K562 (cell line): ENCODE results near the gene LY6G6F. TPM values are rescaled to one million over a fixed set of nuclear protein-coding genes. Genes with fewer than 3 reads are reported as not detected.
A peak's percentile ranks its signal among the peaks of the same experiment; 100 is the strongest.

Source experiments
- FIP1L1 ChIP-seq: fragments of 200-400 bp; formaldehyde crosslinking; IDR thresholded peaks from 2 replicates; pipeline ENCODE4 v1.6.1; 2018; ENCODE audit warnings: mild to moderate bottlenecking, low read depth, low read length; ENCODE audit not compliant: poor library complexity, severe bottlenecking
- KAT2B ChIP-seq: IDR thresholded peaks from one replicate; pipeline ENCODE4 v1.6.1; 2012; ENCODE audit warnings: low read depth, mild to moderate bottlenecking, control low read depth, inconsistent platforms, low read length, moderate library complexity
- KDM5B ChIP-seq: fragments of 200-600 bp; sonication (generic); IDR thresholded peaks from 2 replicates; pipeline ENCODE4 v1.6.1; 2012; ENCODE audit warnings: low read depth, mild to moderate bottlenecking, moderate library complexity, low read length, control low read depth, inconsistent platforms; ENCODE audit not compliant: insufficient replicate concordance
- PRPF4 ChIP-seq: fragments of 200-400 bp; formaldehyde crosslinking; IDR thresholded peaks from one replicate; pipeline ENCODE4 v1.6.1; 2017; ENCODE audit warnings: low read length, low read depth, mild to moderate bottlenecking; ENCODE audit not compliant: insufficient read depth, poor library complexity, severe bottlenecking
- RBFOX2 ChIP-seq: fragments of 200-400 bp; formaldehyde crosslinking; IDR thresholded peaks from 2 replicates; pipeline ENCODE4 v1.6.1; 2017; ENCODE audit warnings: low read depth, mild to moderate bottlenecking, low read length, moderate library complexity
- RBM22 ChIP-seq: fragments of 200-400 bp; formaldehyde crosslinking; IDR thresholded peaks from 2 replicates; pipeline ENCODE4 v1.6.1; 2018; ENCODE audit warnings: low read length, low read depth; ENCODE audit not compliant: poor library complexity, severe bottlenecking
- THRB ChIP-seq: fragments of 450-650 bp; formaldehyde crosslinking; conservative IDR thresholded peaks from 2 replicates; pipeline ENCODE4 v1.4.0; 2022; ENCODE audit warnings: mild to moderate bottlenecking, missing genetic modification characterization
- ZNF232 ChIP-seq: sonication (generic); formaldehyde crosslinking; IDR thresholded peaks from 2 replicates; pipeline ENCODE4 v1.8.0; 2022; ENCODE audit warnings: mild to moderate bottlenecking, missing genetic modification reagents
- ZNF347 ChIP-seq: fragments of 450-650 bp; formaldehyde crosslinking; IDR thresholded peaks from 2 replicates; pipeline ENCODE4 v1.4.0; 2020; ENCODE audit warnings: low read depth, mild to moderate bottlenecking, moderate library complexity
- ZNF431 ChIP-seq: sonication (generic); formaldehyde crosslinking; IDR thresholded peaks from 2 replicates; pipeline ENCODE4 v1.8.0; 2022; ENCODE audit warnings: mild to moderate bottlenecking, missing genetic modification reagents
- polyA plus RNA-seq, 8 experiments: library from polyadenylated mRNA; depleted of rRNA in 4 of 8; stranded (reverse) in 5 of 8; unstranded in 3 of 8; fragments of >200 nt; fragmentation: Nextera tagmentation in 2 of 8; fragmentation: Illumina TruSeq in 1 of 8; extraction: Ambion mirVana in 2 of 8; extraction: Trizol in 1 of 8; gene quantifications; 2 replicates each; pipeline versions ENCODE4 v1.2.1 to v1.2.3, GENCODE V29; 2011 to 2014; ENCODE audit warnings: inconsistent platforms in 1 of 8, missing spikeins in 1 of 8
- total RNA-seq, 7 experiments: library from RNA; depleted of rRNA in 6 of 7; stranded (reverse); fragments of >200 nt in 6 of 7; fragmentation: Illumina TruSeq in 2 of 7; extraction: Trizol in 2 of 7; gene quantifications; 2 replicates each; pipeline versions ENCODE4 v1.2.1 to v1.2.3, GENCODE V29; 2011 to 2021; ENCODE audit warnings: low replicate concordance in 1 of 7
- TF ChIP-seq, protein P1 (sequence below), 2 experiments: fragments of 450-650 bp; IDR thresholded peaks; 2 replicates each; pipeline ENCODE4 v1.6.1; 2016; ENCODE audit warnings: mild to moderate bottlenecking in 2 of 2, borderline replicate concordance in 1 of 2, low read depth in 1 of 2, moderate library complexity in 1 of 2
- TF ChIP-seq, protein P2 (sequence below): fragments of 450-650 bp; IDR thresholded peaks from 2 replicates; pipeline ENCODE4 v1.6.1; 2014; ENCODE audit warnings: low read depth, mild to moderate bottlenecking, moderate library complexity, borderline replicate concordance

LY6G6F gene
- total and polyA plus RNA-seq, 9 of the 15 experiments (the other 6 are each of a cell fraction or from before 2014, with no cell fraction given) = 0.14 to 0.50 (median 0.28) TPM; not detected in 2

DNA sequence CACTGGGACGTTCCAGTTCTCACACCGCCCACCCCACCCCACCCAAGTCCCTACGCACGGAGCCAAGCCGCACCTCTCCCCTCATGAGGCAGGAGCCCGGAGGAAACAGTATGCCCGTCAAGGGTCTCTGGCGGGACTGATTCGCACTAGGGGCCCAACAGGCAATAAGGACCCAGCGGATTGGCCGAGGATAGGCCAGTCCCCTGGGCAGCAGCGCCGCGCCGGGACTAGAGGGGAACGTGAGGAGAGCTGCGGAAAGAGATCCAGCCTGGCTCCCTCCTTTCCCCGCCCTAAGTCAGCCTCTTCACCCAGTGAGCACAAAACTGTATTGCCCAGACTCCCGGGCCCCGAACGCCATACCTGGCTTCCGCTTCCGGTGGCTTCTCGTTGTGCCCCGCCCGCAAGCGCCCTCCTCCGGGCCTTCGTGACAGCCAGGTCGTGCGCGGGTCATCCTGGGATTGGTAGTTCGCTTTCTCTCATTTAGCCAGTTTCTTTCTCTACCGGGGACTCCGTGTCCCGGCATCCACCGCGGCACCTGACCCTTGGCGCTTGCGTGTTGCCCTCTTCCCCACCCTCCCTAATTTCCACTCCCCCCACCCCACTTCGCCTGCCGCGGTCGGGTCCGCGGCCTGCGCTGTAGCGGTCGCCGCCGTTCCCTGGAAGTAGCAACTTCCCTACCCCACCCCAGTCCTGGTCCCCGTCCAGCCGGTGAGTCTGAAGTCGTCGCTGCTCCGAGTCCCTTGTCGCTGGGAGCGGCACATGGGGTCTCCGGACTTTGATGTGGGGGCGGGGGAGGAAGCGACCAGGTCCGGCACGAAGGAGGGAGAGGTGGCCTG is 40.9 kb upstream of the LY6G6F start, which contains the start of gene CSNK2B (continued):
- TF ChIP-seq, protein P1, sequence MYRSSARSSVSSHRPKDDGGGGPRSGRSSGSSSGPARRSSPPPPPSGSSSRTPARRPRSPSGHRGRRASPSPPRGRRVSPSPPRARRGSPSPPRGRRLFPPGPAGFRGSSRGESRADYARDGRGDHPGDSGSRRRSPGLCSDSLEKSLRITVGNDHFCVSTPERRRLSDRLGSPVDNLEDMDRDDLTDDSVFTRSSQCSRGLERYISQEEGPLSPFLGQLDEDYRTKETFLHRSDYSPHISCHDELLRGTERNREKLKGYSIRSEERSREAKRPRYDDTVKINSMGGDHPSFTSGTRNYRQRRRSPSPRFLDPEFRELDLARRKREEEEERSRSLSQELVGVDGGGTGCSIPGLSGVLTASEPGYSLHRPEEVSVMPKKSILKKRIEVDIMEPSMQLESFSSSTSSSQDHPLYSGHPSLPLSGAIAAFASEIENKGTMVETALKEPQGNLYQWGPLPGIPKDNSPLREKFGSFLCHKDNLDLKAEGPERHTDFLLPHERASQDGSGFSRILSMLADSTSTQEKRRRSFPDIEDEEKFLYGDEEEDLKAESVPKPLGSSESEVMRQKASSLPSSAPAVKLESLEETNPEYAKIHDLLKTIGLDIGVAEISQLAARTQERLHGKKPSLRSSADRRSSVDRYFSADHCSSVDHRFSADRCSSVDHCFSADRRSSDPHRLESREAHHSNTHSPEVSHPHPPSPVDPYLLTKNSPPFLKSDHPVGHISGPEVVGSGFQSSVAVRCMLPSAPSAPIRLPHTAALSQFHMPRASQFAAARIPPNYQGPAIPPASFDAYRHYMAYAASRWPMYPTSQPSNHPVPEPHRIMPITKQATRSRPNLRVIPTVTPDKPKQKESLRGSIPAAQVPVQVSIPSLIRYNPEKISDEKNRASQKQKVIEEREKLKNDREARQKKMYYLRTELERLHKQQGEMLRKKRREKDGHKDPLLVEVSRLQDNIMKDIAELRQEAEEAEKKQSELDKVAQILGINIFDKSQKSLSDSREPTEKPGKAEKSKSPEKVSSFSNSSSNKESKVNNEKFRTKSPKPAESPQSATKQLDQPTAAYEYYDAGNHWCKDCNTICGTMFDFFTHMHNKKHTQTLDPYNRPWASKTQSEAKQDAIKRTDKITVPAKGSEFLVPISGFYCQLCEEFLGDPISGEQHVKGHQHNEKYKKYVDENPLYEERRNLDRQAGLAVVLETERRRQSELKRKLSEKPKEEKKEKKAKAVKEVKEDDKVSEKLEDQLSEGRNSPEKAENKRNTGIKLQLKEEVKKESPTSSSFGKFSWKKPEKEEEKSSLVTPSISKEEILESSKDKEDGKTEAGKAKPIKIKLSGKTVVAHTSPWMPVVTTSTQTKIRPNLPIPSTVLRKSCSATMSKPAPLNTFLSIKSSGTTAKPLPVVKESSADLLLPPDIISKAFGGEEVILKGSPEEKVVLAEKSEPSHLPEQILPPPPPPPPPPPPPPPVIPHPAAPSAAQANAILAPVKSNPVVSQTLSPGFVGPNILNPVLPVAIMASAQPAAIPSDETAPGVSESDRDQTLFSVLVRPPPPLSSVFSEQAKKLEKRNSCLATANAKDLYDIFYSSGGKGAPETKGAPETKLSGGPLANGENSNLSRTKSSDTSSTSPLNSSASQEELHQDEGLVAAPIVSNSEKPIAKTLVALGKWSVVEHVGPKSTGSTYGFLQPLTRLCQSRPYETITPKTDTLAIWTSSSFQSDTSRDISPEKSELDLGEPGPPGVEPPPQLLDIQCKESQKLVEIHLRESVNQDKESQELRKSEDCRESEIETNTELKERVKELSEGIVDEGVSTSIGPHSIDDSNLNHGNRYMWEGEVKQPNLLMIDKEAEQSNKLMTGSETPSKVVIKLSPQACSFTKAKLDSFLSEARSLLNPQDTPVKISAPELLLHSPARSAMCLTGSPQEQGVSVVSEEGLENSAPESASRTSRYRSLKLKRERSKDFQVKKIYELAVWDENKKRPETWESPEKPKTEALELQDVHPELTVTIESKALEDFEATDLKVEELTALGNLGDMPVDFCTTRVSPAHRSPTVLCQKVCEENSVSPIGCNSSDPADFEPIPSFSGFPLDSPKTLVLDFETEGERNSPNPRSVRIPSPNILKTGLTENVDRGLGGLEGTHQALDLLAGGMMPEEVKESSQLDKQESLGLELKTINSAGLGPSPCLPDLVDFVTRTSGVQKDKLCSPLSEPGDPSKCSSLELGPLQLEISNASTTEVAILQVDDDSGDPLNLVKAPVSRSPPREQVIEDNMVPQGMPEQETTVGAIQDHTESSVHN (IDR thresholded peaks at IDR 0.05; ENCODE audit: borderline replicate concordance in 1 of 2, low read depth in 1 of 2) = no peak
- TF ChIP-seq, protein P2, sequence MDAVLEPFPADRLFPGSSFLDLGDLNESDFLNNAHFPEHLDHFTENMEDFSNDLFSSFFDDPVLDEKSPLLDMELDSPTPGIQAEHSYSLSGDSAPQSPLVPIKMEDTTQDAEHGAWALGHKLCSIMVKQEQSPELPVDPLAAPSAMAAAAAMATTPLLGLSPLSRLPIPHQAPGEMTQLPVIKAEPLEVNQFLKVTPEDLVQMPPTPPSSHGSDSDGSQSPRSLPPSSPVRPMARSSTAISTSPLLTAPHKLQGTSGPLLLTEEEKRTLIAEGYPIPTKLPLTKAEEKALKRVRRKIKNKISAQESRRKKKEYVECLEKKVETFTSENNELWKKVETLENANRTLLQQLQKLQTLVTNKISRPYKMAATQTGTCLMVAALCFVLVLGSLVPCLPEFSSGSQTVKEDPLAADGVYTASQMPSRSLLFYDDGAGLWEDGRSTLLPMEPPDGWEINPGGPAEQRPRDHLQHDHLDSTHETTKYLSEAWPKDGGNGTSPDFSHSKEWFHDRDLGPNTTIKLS = peak; percentile 77
- TF ChIP-seq KAT2B = peak; percentile 61
- TF ChIP-seq RBM22 = peak; percentile 83
- peak; percentile 74 for TF ChIP-seq THRB (CRISPR knock-in tag)
- TF ChIP-seq ZNF232 (CRISPR knock-in tag) = peak; percentile 85; the same call in 1 of the 2 replicates
- peak; percentile 98 for TF ChIP-seq RBFOX2
- peak; percentile 92 for TF ChIP-seq KDM5B
- peak; percentile 75 for TF ChIP-seq ZNF431 (CRISPR knock-in tag)
- TF ChIP-seq PRPF4 = peak; percentile 70
- peak; percentile 87 for TF ChIP-seq FIP1L1
- TF ChIP-seq ZNF347 (CRISPR knock-in tag) = no peak
